GM12891 (cell line): ENCODE measurements around the gene TNNI3K.

Experiments used
- POLR2A ChIP-seq: IDR thresholded peaks from 2 replicates; pipeline ENCODE4 v1.6.1; 2011; ENCODE audit warnings: low read depth, low read length, control low read depth
- POLR2AphosphoS5 ChIP-seq: IDR thresholded peaks from 2 replicates; pipeline ENCODE4 v1.6.1; 2011; ENCODE audit warnings: low read depth, low read length, control low read depth
- TAF1 ChIP-seq: IDR thresholded peaks from 2 replicates; pipeline ENCODE4 v1.6.1; 2011; ENCODE audit warnings: low read depth, low read length, control low read depth

- TF ChIP-seq POLR2AphosphoS5 (no peak), POLR2A (no peak), TAF1 (no peak)
Observed at GRCh38 chr1:74517599-74518051, 282.4 kb downstream of the TNNI3K start.
